ENCODE data around the gene ARHGAP24. TPM values are rescaled to one million over a fixed set of nuclear protein-coding genes. Genes with fewer than 3 reads are reported as not detected.
A peak's percentile ranks its signal among the peaks of the same experiment; 100 is the strongest.

Gene ARHGAP24
- total RNA-seq, 2 donors from 2014 or later = 66.8 to 85.6 TPM

DNA sequence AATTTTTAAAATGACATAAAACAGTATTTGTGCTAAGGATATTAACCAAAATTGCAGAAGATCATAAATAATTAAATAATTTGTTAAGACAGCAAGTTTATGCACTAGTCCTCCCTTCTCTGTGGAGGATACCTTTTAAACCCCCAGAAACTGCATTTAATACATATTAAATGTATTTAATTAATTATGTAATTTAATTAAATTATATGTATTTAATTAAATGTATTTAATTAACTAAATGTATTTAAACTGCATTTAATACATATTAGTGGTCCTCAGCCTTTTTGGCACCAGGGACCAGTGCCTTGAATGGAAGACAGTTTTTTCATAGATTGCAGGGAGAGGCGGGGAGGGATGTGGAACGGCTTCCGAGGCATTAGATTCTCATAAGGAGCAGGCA, 404.6 kb downstream of the ARHGAP24 start:
- Histone ChIP-seq H3K4me1 (ENCODE audit: control insufficient read depth, insufficient read depth, low read length) (peaks cover 26% of the 10 kb centered on the region), H3K9me3 (ENCODE audit: control insufficient read depth, low read length) (no peaks in the 10 kb centered on the region), H3K27me3 (ENCODE audit: control insufficient read depth, insufficient read depth, low read length, poor library complexity, severe bottlenecking) (no peaks in the 10 kb centered on the region), H3K4me3 (ENCODE audit: low read length) (no peak overlapping the region), H3K27ac (ENCODE audit: low read depth, low read length) (no peak overlapping the region), H3K9ac (ENCODE audit: extremely low read depth, low read length, poor library complexity, severe bottlenecking) (no peak overlapping the region), H3K36me3 (ENCODE audit: control insufficient read depth, insufficient read depth, low read length) (no peaks in the 10 kb centered on the region)
- DNase-seq = no peak
- Mint-ChIP-seq H3K27me3 (ENCODE audit: insufficient read depth) (no peaks in the 10 kb centered on the region), H3K4me3 (no peak overlapping the region), H3K4me1 (peaks cover 29% of the 10 kb centered on the region), H3K9me3 (no peaks in the 10 kb centered on the region), H3K27ac (no peak overlapping the region), H3K36me3 (ENCODE audit: low read depth) (no peaks in the 10 kb centered on the region)
- TF ChIP-seq, protein P1, sequence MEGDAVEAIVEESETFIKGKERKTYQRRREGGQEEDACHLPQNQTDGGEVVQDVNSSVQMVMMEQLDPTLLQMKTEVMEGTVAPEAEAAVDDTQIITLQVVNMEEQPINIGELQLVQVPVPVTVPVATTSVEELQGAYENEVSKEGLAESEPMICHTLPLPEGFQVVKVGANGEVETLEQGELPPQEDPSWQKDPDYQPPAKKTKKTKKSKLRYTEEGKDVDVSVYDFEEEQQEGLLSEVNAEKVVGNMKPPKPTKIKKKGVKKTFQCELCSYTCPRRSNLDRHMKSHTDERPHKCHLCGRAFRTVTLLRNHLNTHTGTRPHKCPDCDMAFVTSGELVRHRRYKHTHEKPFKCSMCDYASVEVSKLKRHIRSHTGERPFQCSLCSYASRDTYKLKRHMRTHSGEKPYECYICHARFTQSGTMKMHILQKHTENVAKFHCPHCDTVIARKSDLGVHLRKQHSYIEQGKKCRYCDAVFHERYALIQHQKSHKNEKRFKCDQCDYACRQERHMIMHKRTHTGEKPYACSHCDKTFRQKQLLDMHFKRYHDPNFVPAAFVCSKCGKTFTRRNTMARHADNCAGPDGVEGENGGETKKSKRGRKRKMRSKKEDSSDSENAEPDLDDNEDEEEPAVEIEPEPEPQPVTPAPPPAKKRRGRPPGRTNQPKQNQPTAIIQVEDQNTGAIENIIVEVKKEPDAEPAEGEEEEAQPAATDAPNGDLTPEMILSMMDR (conservative IDR thresholded peaks at IDR 0.05) = no peak
- 97% methylated on average over 3 of the region's 3 CpGs; no CpG with 5 or more reads in 1 of the 2 experiments for WGBS, 2 experiments (ENCODE audit: insufficient coverage in 1 of 2, insufficient read length in 1 of 2)

GRCh38 chr4:85883180-85883579, 408.2 kb downstream of the ARHGAP24 start:
- TF ChIP-seq, protein P1 (conservative IDR thresholded peaks at IDR 0.05) = no peak
- Histone ChIP-seq H3K9ac (ENCODE audit: extremely low read depth, low read length, poor library complexity, severe bottlenecking) (no peak overlapping the region), H3K27me3 (ENCODE audit: control insufficient read depth, insufficient read depth, low read length, poor library complexity, severe bottlenecking) (no peaks in the 10 kb centered on the region), H3K4me3 (ENCODE audit: low read length) (peak overlapping the region; percentile 3), H3K9me3 (ENCODE audit: control insufficient read depth, low read length) (no peaks in the 10 kb centered on the region), H3K4me1 (ENCODE audit: control insufficient read depth, insufficient read depth, low read length) (peaks cover 14% of the 10 kb centered on the region), H3K27ac (ENCODE audit: low read depth, low read length) (no peak overlapping the region), H3K36me3 (ENCODE audit: control insufficient read depth, insufficient read depth, low read length) (no peaks in the 10 kb centered on the region)
- H3K36me3 Mint-ChIP-seq (ENCODE audit: low read depth) = peaks cover 8% of the 10 kb centered on the region
- peaks cover 28% of the 10 kb centered on the region for H3K4me1 Mint-ChIP-seq
- no peak for DNase-seq
- H3K4me3 Mint-ChIP-seq = peak overlapping the region; percentile 21
- peak overlapping the region; percentile 65 for H3K27ac Mint-ChIP-seq
- no peaks in the 10 kb centered on the region for H3K27me3 Mint-ChIP-seq (ENCODE audit: insufficient read depth)
- H3K9me3 Mint-ChIP-seq = no peaks in the 10 kb centered on the region
- WGBS, 2 experiments (ENCODE audit: insufficient coverage in 1 of 2, insufficient read length in 1 of 2) = 92% methylated on average over 1 of the region's 1 CpG; no CpG with 5 or more reads in 1 of the 2 experiments

DNA sequence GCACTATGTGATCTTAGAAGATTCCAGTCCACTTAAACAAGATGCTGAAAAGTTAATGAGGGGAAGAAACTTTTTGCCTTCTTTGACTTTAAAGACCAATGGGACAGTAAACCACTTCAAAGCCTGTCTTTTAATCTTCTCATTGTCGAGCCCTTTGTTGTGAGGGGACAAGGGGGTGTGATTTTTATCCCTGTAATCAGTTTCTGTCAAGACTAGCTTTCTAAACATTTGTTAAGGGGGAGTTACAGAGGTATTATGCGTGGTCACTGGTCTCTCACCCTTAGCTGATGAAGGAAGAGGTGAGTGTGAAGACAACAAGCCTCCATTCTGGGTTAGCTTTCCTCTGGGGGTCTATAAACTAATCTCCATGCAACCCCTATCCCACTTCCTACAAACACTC, 409.3 kb downstream of the ARHGAP24 start:
- peaks cover 14% of the 10 kb centered on the region for H3K4me1 ChIP-seq (ENCODE audit: control insufficient read depth, insufficient read depth, low read length)
- TF ChIP-seq, protein P1 (conservative IDR thresholded peaks at IDR 0.05) = no peak
- peak overlapping the region; percentile 75 for H3K27ac Mint-ChIP-seq
- H3K4me3 Mint-ChIP-seq = peak overlapping the region; percentile 75
- H3K36me3 Mint-ChIP-seq (ENCODE audit: low read depth) = peaks cover 14% of the 10 kb centered on the region
- H3K27ac ChIP-seq (ENCODE audit: low read depth, low read length) = no peak overlapping the region
- H3K36me3 ChIP-seq (ENCODE audit: control insufficient read depth, insufficient read depth, low read length) = no peaks in the 10 kb centered on the region
- H3K27me3 ChIP-seq (ENCODE audit: control insufficient read depth, insufficient read depth, low read length, poor library complexity, severe bottlenecking) = no peaks in the 10 kb centered on the region
- no peak for DNase-seq
- H3K9me3 Mint-ChIP-seq = peaks cover 4% of the 10 kb centered on the region
- H3K27me3 Mint-ChIP-seq (ENCODE audit: insufficient read depth) = no peaks in the 10 kb centered on the region
- H3K9ac ChIP-seq (ENCODE audit: extremely low read depth, low read length, poor library complexity, severe bottlenecking) = peak overlapping the region; percentile 48
- peak overlapping the region; percentile 81 for H3K4me3 ChIP-seq (ENCODE audit: low read length)
- peaks cover 32% of the 10 kb centered on the region for H3K4me1 Mint-ChIP-seq
- peaks cover 7% of the 10 kb centered on the region for H3K9me3 ChIP-seq (ENCODE audit: control insufficient read depth, low read length)
- WGBS, 2 experiments (ENCODE audit: insufficient coverage in 1 of 2, insufficient read length in 1 of 2) = 12% methylated on average over 2 of the region's 2 CpGs; no CpG with 5 or more reads in 1 of the 2 experiments

Data from endodermal cell (in vitro differentiated cells).